ENCODE results near the gene LY9. TPM values are rescaled to one million over a fixed set of nuclear protein-coding genes. Genes with fewer than 3 reads are reported as not detected.
"Not testable (repeated sequence)": the region's sequence is repeated elsewhere in the genome, so short reads cannot be mapped to it uniquely, and the experiment has no call there.

LY9 gene
- total and polyA plus RNA-seq, 3 donors from 2014 or later: 0.68 to 0.71 TPM; not detected in 1

DNA sequence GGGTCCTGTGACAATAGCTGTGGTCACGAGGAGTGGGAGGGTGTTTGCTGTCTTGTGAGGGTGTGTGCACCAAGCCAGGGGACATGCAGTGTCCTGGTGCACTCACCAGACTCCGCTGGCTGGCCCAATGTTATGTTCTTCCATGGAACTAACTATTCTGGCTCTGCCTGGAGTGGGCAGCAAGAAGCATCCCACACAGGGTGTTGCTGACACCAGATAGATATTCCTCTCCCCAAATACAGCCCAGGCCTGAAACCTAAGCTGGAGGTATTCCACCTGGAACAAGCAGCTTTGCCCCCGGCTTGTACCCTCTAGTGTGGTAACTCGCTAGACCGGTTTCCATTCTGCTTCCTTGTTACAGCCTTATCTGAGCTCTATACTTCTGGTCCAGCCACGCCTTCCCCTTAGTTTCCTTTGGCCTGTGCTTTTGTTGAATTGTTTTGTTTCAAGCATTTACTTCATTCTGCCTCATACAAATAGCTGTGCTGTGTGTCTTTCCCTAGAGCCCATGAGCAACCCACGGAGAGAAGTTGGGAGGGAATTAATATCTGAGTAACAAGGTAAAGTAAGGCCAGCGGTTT lies 14.7 kb upstream of the LY9 start:
- intact Hi-C loops (cut with DNase I; ENCODE audit: low total_unique reads): no loop called here
- H3K4me1 ChIP-seq: no peaks in the 10 kb centered on the region
- DNase-seq: no peak
- no peaks in the 10 kb centered on the region for H3K36me3 ChIP-seq (ENCODE audit: low read depth, missing control alignments)
- TF ChIP-seq, protein P1, sequence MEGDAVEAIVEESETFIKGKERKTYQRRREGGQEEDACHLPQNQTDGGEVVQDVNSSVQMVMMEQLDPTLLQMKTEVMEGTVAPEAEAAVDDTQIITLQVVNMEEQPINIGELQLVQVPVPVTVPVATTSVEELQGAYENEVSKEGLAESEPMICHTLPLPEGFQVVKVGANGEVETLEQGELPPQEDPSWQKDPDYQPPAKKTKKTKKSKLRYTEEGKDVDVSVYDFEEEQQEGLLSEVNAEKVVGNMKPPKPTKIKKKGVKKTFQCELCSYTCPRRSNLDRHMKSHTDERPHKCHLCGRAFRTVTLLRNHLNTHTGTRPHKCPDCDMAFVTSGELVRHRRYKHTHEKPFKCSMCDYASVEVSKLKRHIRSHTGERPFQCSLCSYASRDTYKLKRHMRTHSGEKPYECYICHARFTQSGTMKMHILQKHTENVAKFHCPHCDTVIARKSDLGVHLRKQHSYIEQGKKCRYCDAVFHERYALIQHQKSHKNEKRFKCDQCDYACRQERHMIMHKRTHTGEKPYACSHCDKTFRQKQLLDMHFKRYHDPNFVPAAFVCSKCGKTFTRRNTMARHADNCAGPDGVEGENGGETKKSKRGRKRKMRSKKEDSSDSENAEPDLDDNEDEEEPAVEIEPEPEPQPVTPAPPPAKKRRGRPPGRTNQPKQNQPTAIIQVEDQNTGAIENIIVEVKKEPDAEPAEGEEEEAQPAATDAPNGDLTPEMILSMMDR (IDR thresholded peaks at IDR 0.05): no peak
- TF ChIP-seq POLR2A (IDR thresholded peaks at IDR 0.05): no peak
- H3K4me3 ChIP-seq: no peak overlapping the region
- H3K27ac ChIP-seq: no peak overlapping the region
- no peaks in the 10 kb centered on the region for H3K9me3 ChIP-seq
- H3K27me3 ChIP-seq: no peaks in the 10 kb centered on the region
- 81 to 88% methylated on average over 8 of the region's 8 CpGs for WGBS, 2 donors

DNA sequence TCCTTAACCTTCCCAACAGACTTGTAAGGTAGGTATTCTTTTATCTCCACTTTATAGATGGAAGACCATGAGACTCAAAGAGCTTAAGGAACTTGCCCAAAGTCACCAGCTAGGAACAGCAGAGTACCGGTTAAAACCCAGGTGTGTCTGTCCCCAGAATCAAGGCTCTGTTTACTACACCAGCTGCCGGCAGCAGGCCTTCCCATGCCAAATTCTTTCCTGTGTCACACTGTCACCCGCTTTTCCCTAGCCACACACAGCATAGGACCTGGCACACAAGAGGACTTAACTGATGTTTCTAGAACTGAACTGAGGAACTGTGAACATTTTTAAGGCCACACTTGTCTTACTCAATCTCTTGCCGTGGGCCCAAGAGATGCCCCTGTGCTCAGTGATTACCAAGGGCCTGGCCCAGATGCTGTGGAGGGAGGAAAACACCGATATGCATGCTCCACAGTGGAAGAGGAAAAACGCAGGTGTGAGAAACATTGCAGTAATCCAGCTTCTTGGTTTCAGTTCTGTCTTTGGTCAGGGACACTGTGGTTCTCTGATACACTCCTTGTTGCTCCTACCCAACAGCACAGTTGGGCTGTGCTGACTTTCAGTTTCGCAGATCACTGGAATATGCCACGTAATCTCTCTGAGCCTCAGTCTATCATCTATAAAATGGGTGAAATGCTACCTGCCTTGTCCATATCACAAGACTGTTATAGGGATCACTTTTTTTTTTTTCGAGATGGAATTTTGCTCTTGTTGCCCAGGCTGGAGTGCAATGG lies 13.9 kb upstream of the LY9 start:
- no peaks in the 10 kb centered on the region for H3K4me1 ChIP-seq
- no peaks in the 10 kb centered on the region for H3K9me3 ChIP-seq
- TF ChIP-seq, protein P1 (IDR thresholded peaks at IDR 0.05): no peak
- no peak for TF ChIP-seq POLR2A (IDR thresholded peaks at IDR 0.05)
- no peaks in the 10 kb centered on the region for H3K36me3 ChIP-seq (ENCODE audit: low read depth, missing control alignments)
- no peaks in the 10 kb centered on the region for H3K27me3 ChIP-seq
- no peak overlapping the region for H3K4me3 ChIP-seq
- intact Hi-C loops (cut with DNase I; ENCODE audit: low total_unique reads): no loop called here
- DNase-seq: no peak
- H3K27ac ChIP-seq: no peak overlapping the region
- 87 to 91% methylated on average over 9 of the region's 9 CpGs for WGBS, 2 donors

DNA sequence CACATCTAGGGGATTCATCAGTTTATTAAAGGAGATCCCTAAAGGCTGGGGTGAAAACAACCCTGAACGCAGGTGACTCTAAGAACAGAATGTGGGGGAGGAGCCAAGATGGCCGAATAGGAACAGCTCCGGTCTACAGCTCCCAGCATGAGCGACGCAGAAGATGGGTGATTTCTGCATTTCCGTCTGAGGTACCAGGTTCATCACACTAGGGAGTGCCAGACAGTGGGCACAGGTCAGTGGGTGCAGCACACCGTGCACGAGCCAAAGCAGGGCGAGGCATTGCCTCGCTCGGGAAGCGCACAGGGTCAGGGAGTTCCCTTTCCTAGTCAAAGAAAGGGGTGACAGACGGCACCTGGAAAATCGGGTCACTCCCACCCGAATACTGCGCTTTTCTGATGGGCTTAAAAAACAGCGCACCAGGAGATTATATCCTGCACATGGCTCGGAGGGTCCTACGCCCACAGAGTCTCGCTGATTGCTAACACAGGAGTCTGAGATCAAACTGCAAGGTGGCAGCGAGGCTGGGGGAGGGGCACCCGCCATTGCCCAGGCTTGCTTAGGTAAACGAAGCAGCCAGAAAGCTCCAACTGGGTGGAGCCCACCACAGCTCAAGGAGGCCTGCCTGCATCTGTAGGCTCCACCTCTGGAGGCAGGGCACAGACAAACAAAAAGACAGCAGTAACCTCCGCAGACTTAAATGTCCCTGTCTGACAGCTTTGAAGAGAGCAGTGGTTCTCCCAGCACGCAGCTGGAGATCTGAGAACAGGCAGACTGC lies 12.8 kb upstream of the LY9 start:
- H3K27ac ChIP-seq; H3K27me3 ChIP-seq; intact Hi-C loops (cut with DNase I; ENCODE audit: low total_unique reads); H3K9me3 ChIP-seq; H3K4me3 ChIP-seq; H3K4me1 ChIP-seq; DNase-seq; H3K36me3 ChIP-seq (ENCODE audit: low read depth, missing control alignments): not testable (repeated sequence)
- WGBS, 2 donors: 88 to 90% methylated on average over 19 to 25 of the region's 25 CpGs

DNA sequence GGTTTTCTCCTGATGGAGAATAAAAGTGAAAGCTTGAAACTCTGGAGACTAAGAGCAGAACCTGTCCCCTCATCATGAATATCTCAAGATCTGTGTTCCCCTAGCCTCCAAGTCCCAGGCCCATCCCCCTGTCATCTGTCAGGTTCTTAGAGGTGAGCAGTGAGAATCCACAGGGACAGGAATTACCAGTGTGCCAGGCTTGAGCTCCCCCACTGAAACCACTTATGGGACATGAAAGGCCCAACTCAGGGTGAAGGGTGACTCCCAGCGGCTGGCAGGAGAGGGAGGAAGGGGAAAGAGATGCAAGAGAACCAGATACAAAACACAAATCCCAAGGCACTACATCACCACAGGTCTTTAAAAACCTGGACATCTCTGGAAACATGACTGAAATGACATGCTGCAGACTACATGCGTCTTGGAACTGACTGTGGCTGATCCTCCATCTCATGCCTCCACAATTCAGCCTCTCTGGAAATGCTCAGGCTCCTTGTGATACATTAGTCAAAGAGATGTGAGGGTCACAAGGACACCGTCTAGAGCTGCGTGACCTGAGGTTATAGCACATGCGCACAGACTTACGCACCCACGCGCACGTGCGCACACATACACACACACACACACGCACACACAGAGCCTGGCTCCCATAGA lies 6.8 kb upstream of the LY9 start:
- no peak for DNase-seq
- Histone ChIP-seq H3K27ac (no peak overlapping the region), H3K4me3 (no peak overlapping the region), H3K27me3 (no peaks in the 10 kb centered on the region), H3K9me3 (no peaks in the 10 kb centered on the region), H3K36me3 (ENCODE audit: low read depth, missing control alignments) (no peaks in the 10 kb centered on the region), H3K4me1 (no peaks in the 10 kb centered on the region)
- intact Hi-C loops (cut with DNase I; ENCODE audit: low total_unique reads): no loop called here
- WGBS, 2 donors: 92 to 94% methylated on average over 11 of the region's 11 CpGs
- TF ChIP-seq POLR2A (IDR thresholded peaks at IDR 0.05): no peak
- TF ChIP-seq, protein P1 (IDR thresholded peaks at IDR 0.05): no peak

Data from testis (tissue), 3 donors.